ENCODE data around the gene ULK4. TPM values are rescaled to one million over a fixed set of nuclear protein-coding genes. Genes with fewer than 3 reads are reported as not detected.
"Not testable (repeated sequence)": the region's sequence is repeated elsewhere in the genome, so short reads cannot be mapped to it uniquely, and the experiment has no call there.

The ULK4 gene
- total RNA-seq, 1 experiment from 2014 or later: 6.3 TPM

DNA sequence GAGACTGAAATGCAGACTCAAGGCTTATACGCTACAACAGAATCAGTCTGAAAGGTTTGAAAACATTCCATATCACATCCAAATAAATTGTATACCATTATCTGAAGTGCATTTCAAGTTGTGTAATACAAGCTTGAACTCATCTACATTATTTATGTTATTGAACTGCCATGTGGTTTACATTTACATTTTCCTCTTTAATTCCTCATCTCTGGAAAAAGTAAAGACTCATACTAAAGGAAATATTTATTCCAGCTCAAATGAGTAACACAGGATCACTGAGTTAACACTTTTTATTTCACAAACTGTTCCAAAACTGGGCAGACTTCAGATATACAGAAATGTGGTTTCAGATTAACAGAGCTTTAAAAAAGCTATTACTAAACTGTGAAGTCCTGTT is 282.5 kb downstream of the ULK4 start:
- Histone ChIP-seq H3K27me3 (ENCODE audit: insufficient read depth, low read length) (no peaks in the 10 kb centered on the region), H3K4me1 (ENCODE audit: control insufficient read depth in 1 of 2, insufficient read depth in 2 of 2, low read length in 2 of 2) (no peaks in the 10 kb centered on the region), H3K9ac (ENCODE audit: low read length) (no peak overlapping the region), H2AFZ (ENCODE audit: low read depth, low read length, poor library complexity, severe bottlenecking) (no peak overlapping the region), H3K9me3 (ENCODE audit: control insufficient read depth in 1 of 2, insufficient read depth in 1 of 2, low read depth in 1 of 2, low read length in 2 of 2) (no peaks in the 10 kb centered on the region), H3K79me2 (ENCODE audit: insufficient read depth, low read length) (no peaks in the 10 kb centered on the region), H3K4me2 (ENCODE audit: low read length) (no peak overlapping the region), H4K20me1 (ENCODE audit: insufficient read depth) (no peaks in the 10 kb centered on the region), H3K9me2 (ENCODE audit: insufficient read depth) (no peaks in the 10 kb centered on the region), H3K27ac (ENCODE audit: low read depth, low read length) (no peak overlapping the region), H3K4me3 (replicated peaks in 1 of 2; ENCODE audit: low read depth in 1 of 2, low read length in 2 of 2) (no peak overlapping the region), H3K36me3 (ENCODE audit: control insufficient read depth in 1 of 2, insufficient read depth in 2 of 2, low read length in 2 of 2) (no peaks in the 10 kb centered on the region)
- no TSS peak for BruUV-seq (replicated peaks)
- intact Hi-C loops (cut with micrococcal nuclease): no loop called here
- ChIA-PET POLR2A (no interaction called here), CTCF (no interaction called here), RAD21 (ENCODE audit: low non-redundant PET in 1 of 2, low total read pairs in 2 of 2, uncharacterized antibody in 2 of 2, unreplicated experiment in 2 of 2) (no interaction called here)
- no peak for ATAC-seq
- DNase-seq (ENCODE audit: low read depth, low spot score): no peak
- TF ChIP-seq, protein P1, sequence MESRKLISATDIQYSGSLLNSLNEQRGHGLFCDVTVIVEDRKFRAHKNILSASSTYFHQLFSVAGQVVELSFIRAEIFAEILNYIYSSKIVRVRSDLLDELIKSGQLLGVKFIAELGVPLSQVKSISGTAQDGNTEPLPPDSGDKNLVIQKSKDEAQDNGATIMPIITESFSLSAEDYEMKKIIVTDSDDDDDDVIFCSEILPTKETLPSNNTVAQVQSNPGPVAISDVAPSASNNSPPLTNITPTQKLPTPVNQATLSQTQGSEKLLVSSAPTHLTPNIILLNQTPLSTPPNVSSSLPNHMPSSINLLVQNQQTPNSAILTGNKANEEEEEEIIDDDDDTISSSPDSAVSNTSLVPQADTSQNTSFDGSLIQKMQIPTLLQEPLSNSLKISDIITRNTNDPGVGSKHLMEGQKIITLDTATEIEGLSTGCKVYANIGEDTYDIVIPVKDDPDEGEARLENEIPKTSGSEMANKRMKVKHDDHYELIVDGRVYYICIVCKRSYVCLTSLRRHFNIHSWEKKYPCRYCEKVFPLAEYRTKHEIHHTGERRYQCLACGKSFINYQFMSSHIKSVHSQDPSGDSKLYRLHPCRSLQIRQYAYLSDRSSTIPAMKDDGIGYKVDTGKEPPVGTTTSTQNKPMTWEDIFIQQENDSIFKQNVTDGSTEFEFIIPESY (IDR thresholded peaks at IDR 0.05; ENCODE audit: extremely low read depth, insufficient replicate concordance, low read length): no peak

DNA sequence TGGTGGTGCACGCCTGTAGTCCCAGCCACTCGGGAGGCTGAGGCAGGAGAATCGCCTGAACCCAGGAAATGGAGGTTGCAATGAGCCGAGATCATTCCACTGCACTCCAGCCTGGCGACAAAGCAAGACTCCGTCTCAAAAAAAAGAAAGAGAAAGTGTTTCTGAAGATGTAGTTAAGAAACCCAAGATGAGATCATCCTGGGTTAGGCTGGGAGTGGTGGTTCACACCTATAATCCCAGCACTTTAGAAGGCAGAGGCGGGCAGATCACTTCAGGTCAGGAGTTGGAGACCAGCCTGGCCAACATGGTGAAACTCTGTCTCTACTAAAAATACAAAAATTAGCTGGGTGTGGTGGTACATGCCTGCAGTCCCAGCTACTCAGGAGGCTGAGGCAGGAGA is 286.8 kb downstream of the ULK4 start:
- H3K9ac ChIP-seq (ENCODE audit: low read length); H4K20me1 ChIP-seq (ENCODE audit: insufficient read depth); ATAC-seq; H2AFZ ChIP-seq (ENCODE audit: low read depth, low read length, poor library complexity, severe bottlenecking); H3K27me3 ChIP-seq (ENCODE audit: insufficient read depth, low read length); POLR2A ChIA-PET; H3K4me3 ChIP-seq (replicated peaks in 1 of 2; ENCODE audit: low read depth in 1 of 2, low read length in 2 of 2); H3K4me1 ChIP-seq (ENCODE audit: control insufficient read depth in 1 of 2, insufficient read depth in 2 of 2, low read length in 2 of 2); H3K36me3 ChIP-seq (ENCODE audit: control insufficient read depth in 1 of 2, insufficient read depth in 2 of 2, low read length in 2 of 2); DNase-seq (ENCODE audit: low read depth, low spot score); intact Hi-C loops (cut with micrococcal nuclease); H3K4me2 ChIP-seq (ENCODE audit: low read length); RAD21 ChIA-PET (ENCODE audit: low non-redundant PET in 1 of 2, low total read pairs in 2 of 2, uncharacterized antibody in 2 of 2, unreplicated experiment in 2 of 2); BruUV-seq (replicated peaks); H3K9me2 ChIP-seq (ENCODE audit: insufficient read depth); H3K27ac ChIP-seq (ENCODE audit: low read depth, low read length); H3K79me2 ChIP-seq (ENCODE audit: insufficient read depth, low read length); H3K9me3 ChIP-seq (ENCODE audit: control insufficient read depth in 1 of 2, insufficient read depth in 1 of 2, low read depth in 1 of 2, low read length in 2 of 2); CTCF ChIA-PET: not testable (repeated sequence)
